Measurements from ENCODE around the gene TAPT1. TPM values are rescaled to one million over a fixed set of nuclear protein-coding genes. Genes with fewer than 3 reads are reported as not detected.

TAPT1 gene
- total RNA-seq, 1 donor from 2014 or later = 35.0 TPM

DNA sequence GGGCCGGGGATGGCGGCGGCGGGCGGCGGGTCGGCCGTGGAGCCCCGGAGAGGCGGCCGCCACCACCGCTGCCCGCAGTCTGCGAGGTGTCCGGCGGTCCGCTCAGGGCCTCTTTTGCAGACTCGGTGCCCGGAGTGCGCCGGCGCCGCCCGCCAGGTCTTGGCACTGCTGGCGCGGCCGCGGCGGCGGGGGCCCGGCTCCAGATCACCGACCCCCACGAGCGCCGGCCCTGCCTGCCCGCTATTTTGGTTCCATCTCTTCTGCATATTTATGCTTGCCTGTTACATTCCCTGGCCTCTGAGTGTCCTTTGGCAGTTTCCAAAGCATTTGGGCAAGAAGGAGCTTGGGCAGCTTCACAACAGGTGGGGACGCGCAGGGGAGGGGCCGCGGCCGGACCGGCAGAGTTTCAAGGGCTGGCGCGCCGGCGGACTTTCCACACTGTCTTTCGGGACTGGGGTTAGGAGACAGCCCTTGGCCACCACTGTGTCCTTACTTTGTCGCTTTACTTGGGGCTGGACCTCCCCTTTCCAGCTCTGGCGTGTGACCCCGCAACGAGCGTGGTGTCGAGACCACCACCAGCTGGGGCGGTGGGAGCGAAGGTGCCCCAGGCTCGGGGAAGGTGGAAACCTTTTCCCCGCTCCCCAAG lies 668 bp upstream of the TAPT1 start:
- peak overlapping the region; percentile 98 for H3K27ac Mint-ChIP-seq
- peaks cover 6% of the 10 kb centered on the region for H3K36me3 Mint-ChIP-seq (ENCODE audit: low read depth)
- H3K4me3 Mint-ChIP-seq = peak overlapping the region; percentile 97
- TF ChIP-seq, protein P1, sequence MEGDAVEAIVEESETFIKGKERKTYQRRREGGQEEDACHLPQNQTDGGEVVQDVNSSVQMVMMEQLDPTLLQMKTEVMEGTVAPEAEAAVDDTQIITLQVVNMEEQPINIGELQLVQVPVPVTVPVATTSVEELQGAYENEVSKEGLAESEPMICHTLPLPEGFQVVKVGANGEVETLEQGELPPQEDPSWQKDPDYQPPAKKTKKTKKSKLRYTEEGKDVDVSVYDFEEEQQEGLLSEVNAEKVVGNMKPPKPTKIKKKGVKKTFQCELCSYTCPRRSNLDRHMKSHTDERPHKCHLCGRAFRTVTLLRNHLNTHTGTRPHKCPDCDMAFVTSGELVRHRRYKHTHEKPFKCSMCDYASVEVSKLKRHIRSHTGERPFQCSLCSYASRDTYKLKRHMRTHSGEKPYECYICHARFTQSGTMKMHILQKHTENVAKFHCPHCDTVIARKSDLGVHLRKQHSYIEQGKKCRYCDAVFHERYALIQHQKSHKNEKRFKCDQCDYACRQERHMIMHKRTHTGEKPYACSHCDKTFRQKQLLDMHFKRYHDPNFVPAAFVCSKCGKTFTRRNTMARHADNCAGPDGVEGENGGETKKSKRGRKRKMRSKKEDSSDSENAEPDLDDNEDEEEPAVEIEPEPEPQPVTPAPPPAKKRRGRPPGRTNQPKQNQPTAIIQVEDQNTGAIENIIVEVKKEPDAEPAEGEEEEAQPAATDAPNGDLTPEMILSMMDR (IDR thresholded peaks at IDR 0.05) = no peak
- CTCF ChIA-PET = interaction anchor here (0.7 to 1.1 kb wide), 3 partner anchors 16 to 30 kb away, joined by 3 to 5 read pairs (median 5); no protein-coding TSS in a partner anchor
- intact Hi-C loops (cut with micrococcal nuclease) = loop anchor here (1.0 to 10.0 kb wide), 11 partner anchors 8 to 1795 kb away; partner anchors contain the start of genes CD38, CPEB2, DCAF16 and FAM200B
- no peaks in the 10 kb centered on the region for H3K27me3 Mint-ChIP-seq
- H3K9me3 Mint-ChIP-seq = no peaks in the 10 kb centered on the region
- DNase-seq (peak; percentile 56), ATAC-seq (ENCODE audit: low read depth) (peak; percentile 29)
- H3K4me1 Mint-ChIP-seq = peaks cover 72% of the 10 kb centered on the region
- POLR2A ChIA-PET = interaction anchor here (0.8 to 2.1 kb wide), 8 partner anchors 8 to 27 kb away, joined by 3 to 6 read pairs (median 3); no protein-coding TSS in a partner anchor

DNA sequence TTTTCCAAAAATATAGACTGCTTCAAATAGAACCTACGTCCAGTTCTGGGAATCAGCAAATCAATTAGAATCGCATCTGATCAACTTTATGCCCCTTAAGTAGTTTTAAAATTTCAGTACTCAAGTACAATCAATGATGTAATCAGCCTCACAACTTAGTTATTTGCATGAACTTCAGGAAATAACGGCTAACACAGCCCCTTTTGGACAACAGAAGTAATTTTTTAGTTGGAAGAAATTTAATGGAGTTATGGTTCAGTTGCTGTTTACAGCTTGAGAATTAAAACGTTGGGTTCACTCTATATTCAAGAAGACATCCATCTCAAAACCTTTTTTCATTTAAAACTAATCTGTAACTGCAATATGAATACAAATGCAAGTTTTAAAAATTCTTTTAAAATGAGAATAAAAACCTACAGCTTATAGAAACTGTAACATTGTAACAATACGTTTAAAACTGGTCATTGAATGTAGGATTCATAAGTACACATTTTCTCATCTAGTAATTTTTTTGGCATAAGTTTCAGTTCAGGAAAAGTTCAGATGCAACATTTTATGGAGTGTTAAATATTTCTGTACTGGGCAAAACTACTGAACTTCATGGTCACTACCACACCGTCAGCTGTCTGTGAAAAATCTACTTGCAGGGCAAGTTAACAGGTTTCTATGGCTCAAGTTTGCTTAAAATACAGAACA lies 956 bp downstream of the TAPT1 start:
- H3K36me3 Mint-ChIP-seq (ENCODE audit: low read depth) = peaks cover 8% of the 10 kb centered on the region
- CTCF ChIA-PET = interaction anchor here (0.7 kb wide), 1 partner anchor 19 kb away, joined by 3 read pairs; no protein-coding TSS in a partner anchor
- no peaks in the 10 kb centered on the region for H3K9me3 Mint-ChIP-seq
- ATAC-seq (ENCODE audit: low read depth) (no peak), DNase-seq (no peak)
- intact Hi-C loops (cut with micrococcal nuclease) = loop anchor here (1.0 to 10.0 kb wide), 8 partner anchors 20 to 1797 kb away; partner anchors contain the start of genes CD38, DCAF16, FAM200B and LAP3
- peaks cover 62% of the 10 kb centered on the region for H3K4me1 Mint-ChIP-seq
- TF ChIP-seq, protein P1 (IDR thresholded peaks at IDR 0.05) = no peak
- peak overlapping the region; percentile 87 for H3K4me3 Mint-ChIP-seq
- H3K27ac Mint-ChIP-seq = peak overlapping the region; percentile 88
- H3K27me3 Mint-ChIP-seq = no peaks in the 10 kb centered on the region
- POLR2A ChIA-PET = interaction anchor here (0.8 to 0.9 kb wide), 2 partner anchors 11 to 29 kb away, joined by 3 to 4 read pairs; no protein-coding TSS in a partner anchor

DNA sequence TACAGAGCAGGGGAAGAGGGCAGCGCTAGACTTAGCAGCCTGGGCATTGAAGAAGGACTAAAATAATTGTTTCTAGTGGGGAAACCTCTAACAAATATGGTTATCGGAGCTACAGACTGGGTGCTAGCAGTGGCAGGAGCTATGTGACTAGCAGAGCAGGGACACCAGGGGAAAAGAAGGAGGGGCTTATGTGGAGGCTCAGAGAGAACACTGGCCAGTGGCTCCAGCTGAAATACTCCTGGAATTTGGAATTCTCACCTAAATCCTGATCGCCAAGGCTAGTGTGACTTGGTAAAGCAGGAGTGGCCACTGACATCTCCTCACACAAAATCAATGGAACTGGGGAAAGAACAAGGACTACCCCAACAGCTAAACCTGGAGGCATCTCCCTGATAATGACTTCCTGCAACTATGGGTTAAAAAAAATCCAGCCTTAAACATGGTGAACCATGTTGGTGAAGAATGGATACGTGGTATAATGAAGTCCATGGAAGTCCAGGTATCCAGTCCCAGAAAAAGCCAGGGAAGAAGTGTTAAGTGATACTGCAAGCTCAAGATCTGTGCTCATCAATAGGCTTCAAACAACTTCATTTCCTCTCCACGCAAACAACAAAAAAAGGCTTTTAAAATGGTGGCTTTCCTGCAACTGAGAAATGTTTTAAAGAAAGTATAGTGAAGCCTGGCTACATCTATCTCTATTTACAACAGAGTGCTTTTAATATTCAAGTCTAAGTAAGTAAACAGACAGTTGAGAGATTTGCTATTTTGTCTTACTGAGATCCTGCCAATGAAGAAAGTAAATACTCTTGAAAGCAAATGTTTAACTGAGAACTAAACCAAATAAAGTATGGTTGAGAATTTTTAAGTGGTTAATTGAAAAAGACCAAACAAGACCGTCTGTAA lies 1.8 kb downstream of the TAPT1 start:
- POLR2A ChIA-PET = interaction anchor here (0.9 to 1.2 kb wide), 2 partner anchors 19 to 28 kb away, joined by 3 to 5 read pairs; no protein-coding TSS in a partner anchor
- no peaks in the 10 kb centered on the region for H3K9me3 Mint-ChIP-seq
- TF ChIP-seq, protein P1 (IDR thresholded peaks at IDR 0.05) = no peak
- peak overlapping the region; percentile 87 for H3K4me3 Mint-ChIP-seq
- no peak for DNase-seq
- H3K4me1 Mint-ChIP-seq = peaks cover 58% of the 10 kb centered on the region
- H3K27me3 Mint-ChIP-seq = no peaks in the 10 kb centered on the region
- intact Hi-C loops (cut with micrococcal nuclease) = loop anchor here (1.0 to 10.0 kb wide), 8 partner anchors 19 to 1798 kb away; partner anchors contain the start of genes CD38, DCAF16, FAM200B and LAP3
- peaks cover 16% of the 10 kb centered on the region for H3K36me3 Mint-ChIP-seq (ENCODE audit: low read depth)
- peak overlapping the region; percentile 88 for H3K27ac Mint-ChIP-seq
- ATAC-seq (ENCODE audit: low read depth) = no peak
- CTCF ChIA-PET = interaction anchor here (0.7 to 1.0 kb wide), 3 partner anchors 19 to 342 kb away, joined by 3 to 4 read pairs (median 3); no protein-coding TSS in a partner anchor

DNA sequence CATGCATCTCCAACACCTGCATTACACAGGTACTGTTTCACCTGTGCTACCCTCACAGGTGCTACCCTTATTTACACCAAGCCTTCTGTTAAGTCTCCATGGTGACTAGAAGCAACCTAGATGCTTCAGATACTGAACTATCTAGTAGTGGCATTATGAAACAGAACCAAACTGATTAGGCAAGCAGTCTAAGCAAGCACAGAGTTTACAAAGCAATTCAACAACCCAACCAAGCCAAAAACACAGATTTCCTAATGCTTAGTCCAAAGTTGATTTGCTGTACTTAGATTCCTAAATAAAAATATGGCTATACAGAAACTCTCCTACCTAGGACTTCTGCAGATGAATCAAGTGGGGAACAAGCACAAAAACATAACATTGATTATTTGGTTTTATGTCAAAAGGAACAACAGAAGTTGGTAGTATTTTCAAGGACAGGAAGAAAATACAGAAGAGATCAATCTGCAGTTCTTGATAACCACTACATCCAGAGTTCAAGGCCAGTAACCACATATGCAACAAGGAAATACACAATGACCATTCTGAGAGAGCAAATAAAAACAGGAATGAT lies 3.2 kb downstream of the TAPT1 start:
- peak overlapping the region; percentile 87 for H3K4me3 Mint-ChIP-seq
- ATAC-seq (ENCODE audit: low read depth) (no peak), DNase-seq (no peak)
- TF ChIP-seq, protein P1 (IDR thresholded peaks at IDR 0.05) = no peak
- peaks cover 21% of the 10 kb centered on the region for H3K36me3 Mint-ChIP-seq (ENCODE audit: low read depth)
- no peaks in the 10 kb centered on the region for H3K27me3 Mint-ChIP-seq
- H3K4me1 Mint-ChIP-seq = peaks cover 52% of the 10 kb centered on the region
- intact Hi-C loops (cut with micrococcal nuclease) = loop anchor here (10.0 kb wide), 2 partner anchors 538 to 808 kb away; partner anchors contain the start of gene FAM200B
- POLR2A ChIA-PET = no interaction called here
- peak overlapping the region; percentile 3 for H3K27ac Mint-ChIP-seq
- CTCF ChIA-PET = no interaction called here
- H3K9me3 Mint-ChIP-seq = no peaks in the 10 kb centered on the region
